ENCODE measurements around the gene IL37. TPM values are rescaled to one million over a fixed set of nuclear protein-coding genes. Genes with fewer than 3 reads are reported as not detected.

The IL37 gene
- total and polyA plus RNA-seq, 8 donors = 0.55 TPM; not detected in 7

DNA sequence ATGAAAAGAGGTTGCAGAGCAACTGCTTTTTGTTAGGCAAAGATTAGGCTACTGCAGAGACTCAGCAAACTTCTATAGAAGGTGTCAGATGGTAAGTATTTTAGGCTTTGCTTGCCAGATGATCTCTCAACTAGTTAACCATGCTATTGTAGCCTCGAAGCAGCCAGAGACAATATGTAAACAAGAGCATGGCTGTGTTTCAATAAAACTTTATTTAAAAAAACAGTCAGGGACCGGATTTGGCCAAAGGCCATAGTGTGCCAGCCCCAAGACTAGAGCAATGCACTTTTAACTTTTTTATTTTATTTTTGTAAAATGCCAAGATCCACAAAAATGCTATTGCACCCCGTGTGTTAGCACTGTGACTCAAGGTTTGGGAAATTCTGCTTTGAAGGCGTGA lies 1.4 kb downstream of the IL37 start:
- intact Hi-C loops (cut with DNase I; ENCODE audit: low total_unique reads) = no loop called here
- Histone ChIP-seq H3K9me3 (no peaks in the 10 kb centered on the region), H3K4me3 (no peak overlapping the region), H3K36me3 (no peaks in the 10 kb centered on the region), H3K4me1 (no peaks in the 10 kb centered on the region), H3K27me3 (no peaks in the 10 kb centered on the region), H3K27ac (no peak overlapping the region)
- DNase-seq = no peak
- TF ChIP-seq EP300 (IDR thresholded peaks at IDR 0.05) (no peak), POLR2AphosphoS5 (IDR thresholded peaks at IDR 0.05) (no peak), POLR2A (IDR thresholded peaks at IDR 0.05) (no peak)
- TF ChIP-seq, protein P1, sequence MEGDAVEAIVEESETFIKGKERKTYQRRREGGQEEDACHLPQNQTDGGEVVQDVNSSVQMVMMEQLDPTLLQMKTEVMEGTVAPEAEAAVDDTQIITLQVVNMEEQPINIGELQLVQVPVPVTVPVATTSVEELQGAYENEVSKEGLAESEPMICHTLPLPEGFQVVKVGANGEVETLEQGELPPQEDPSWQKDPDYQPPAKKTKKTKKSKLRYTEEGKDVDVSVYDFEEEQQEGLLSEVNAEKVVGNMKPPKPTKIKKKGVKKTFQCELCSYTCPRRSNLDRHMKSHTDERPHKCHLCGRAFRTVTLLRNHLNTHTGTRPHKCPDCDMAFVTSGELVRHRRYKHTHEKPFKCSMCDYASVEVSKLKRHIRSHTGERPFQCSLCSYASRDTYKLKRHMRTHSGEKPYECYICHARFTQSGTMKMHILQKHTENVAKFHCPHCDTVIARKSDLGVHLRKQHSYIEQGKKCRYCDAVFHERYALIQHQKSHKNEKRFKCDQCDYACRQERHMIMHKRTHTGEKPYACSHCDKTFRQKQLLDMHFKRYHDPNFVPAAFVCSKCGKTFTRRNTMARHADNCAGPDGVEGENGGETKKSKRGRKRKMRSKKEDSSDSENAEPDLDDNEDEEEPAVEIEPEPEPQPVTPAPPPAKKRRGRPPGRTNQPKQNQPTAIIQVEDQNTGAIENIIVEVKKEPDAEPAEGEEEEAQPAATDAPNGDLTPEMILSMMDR (IDR thresholded peaks at IDR 0.05) = no peak
- WGBS, 5 donors = 76 to 82% (median 80%) methylated on average over 4 of the region's 4 CpGs

DNA sequence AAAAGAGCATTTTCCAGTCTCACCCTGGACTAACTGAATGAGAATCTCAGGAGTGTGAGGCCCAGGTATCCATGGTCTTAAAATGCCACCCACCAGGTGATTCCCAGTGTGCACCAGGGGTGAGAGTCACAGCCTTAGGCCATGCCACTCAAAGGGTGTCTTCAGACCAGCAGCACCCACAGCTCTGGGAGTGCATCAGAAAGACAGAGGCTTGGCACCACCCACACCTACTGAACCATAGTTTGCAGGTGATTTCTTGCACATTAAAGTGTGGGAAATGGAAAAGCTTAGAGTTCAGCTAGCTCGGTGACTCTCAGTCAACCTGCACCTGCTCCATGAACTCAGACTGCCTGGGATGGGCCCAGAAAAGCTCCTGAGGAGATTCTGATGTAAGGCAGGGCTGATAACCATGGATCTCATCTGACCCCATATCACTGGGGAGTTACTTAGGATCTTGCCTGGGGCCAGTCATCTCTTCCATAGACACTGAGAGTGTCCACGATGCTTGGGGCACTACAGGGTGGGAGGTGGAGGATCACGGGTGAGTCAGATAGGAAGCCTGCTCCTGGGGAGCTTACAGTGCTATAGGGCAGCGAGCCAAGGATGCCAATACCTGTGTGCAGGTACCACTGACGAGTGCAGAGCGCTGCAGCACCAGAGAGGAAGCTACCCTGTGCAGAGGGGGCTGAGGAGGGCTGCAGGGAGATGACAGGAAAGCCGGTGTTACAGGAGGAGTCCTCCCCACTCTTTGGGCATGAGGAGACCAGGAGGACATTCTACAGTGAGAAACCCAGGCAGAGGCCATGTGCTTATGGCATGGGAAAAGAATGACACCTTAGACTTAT lies 4.6 kb downstream of the IL37 start:
- TF ChIP-seq, protein P1 (IDR thresholded peaks at IDR 0.05) = no peak
- TF ChIP-seq EP300 (IDR thresholded peaks at IDR 0.05) (no peak), POLR2AphosphoS5 (IDR thresholded peaks at IDR 0.05) (no peak), POLR2A (IDR thresholded peaks at IDR 0.05) (no peak)
- no peaks in the 10 kb centered on the region for H3K4me1 ChIP-seq
- 74 to 100% (median 77%) methylated on average over 3 to 7 of the region's 7 CpGs for WGBS, 5 donors
- peaks cover 0 to 3% (median 0%) of the 10 kb centered on the region in 4 donors for H3K9me3 ChIP-seq
- H3K27ac ChIP-seq = no peak overlapping the region
- H3K36me3 ChIP-seq = no peaks in the 10 kb centered on the region
- intact Hi-C loops (cut with DNase I; ENCODE audit: low total_unique reads) = no loop called here
- no peaks in the 10 kb centered on the region for H3K27me3 ChIP-seq
- H3K4me3 ChIP-seq = no peak overlapping the region
- DNase-seq = no peak

DNA sequence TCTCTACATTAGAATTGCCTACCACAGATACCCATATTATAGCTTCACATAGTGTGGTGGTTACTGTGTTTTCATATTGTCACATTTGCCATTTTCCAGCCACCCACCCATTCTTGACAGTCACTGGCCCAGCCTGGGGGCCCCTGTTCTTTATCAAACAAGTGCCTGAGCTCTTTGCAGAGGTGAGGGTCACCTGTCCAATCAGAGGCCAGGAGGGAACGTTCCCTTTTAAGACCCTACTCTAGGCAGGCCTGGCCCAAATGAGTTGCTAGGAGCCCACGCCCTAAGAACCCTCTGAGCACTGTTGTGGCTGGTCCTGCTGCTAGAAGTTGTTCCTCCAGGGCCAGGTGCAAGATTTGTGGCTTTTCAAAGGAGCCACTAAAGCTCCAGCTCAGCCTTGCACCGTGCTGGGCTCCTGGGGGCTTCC lies 5.2 kb downstream of the IL37 start:
- no peak overlapping the region for H3K27ac ChIP-seq
- H3K9me3 ChIP-seq = peaks cover 0 to 3% (median 0%) of the 10 kb centered on the region in 4 donors
- H3K4me1 ChIP-seq = no peaks in the 10 kb centered on the region
- intact Hi-C loops (cut with DNase I; ENCODE audit: low total_unique reads) = no loop called here
- TF ChIP-seq, protein P1 (IDR thresholded peaks at IDR 0.05) = no peak
- TF ChIP-seq POLR2AphosphoS5 (IDR thresholded peaks at IDR 0.05) (no peak), EP300 (IDR thresholded peaks at IDR 0.05) (no peak), POLR2A (IDR thresholded peaks at IDR 0.05) (no peak)
- H3K27me3 ChIP-seq = no peaks in the 10 kb centered on the region
- H3K36me3 ChIP-seq = no peaks in the 10 kb centered on the region
- no peak for DNase-seq
- WGBS, 5 donors = 44 to 71% (median 58%) methylated on average over 3 of the region's 3 CpGs
- no peak overlapping the region for H3K4me3 ChIP-seq

DNA sequence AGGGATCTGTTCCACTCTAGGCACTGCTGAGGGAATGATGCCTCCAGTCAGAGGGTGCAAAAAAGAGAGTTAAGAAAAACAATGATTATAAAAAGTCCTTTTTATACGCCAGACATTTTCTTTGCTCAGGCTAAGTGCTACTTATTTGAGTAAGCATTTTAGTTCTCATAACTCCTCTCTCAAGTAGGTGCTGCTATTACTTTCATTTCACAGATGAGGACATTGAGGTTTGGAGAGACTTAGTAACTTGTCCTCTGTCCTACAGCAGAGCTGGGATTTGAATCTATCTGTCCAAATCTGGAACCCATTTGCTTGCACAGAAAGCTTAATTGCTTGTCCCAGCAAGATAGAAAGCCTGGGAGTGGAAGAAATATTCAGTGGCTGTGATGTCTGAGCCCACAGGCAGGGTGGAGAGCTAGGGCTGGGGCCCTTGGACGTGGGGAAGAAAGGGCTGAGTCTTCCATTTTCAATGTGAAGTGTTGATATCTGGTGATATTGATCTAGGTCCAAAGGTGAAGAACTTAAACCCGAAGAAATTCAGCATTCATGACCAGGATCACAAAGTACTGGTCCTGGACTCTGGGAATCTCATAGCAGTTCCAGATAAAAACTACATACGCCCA lies 5.8 kb downstream of the IL37 start:
- no peaks in the 10 kb centered on the region for H3K27me3 ChIP-seq
- H3K4me3 ChIP-seq = no peak overlapping the region
- no peaks in the 10 kb centered on the region for H3K4me1 ChIP-seq
- intact Hi-C loops (cut with DNase I; ENCODE audit: low total_unique reads) = no loop called here
- no peak for DNase-seq
- H3K27ac ChIP-seq = no peak overlapping the region
- 68 to 84% (median 72%) methylated on average over 4 of the region's 4 CpGs for WGBS, 5 donors
- peaks cover 0 to 3% (median 0%) of the 10 kb centered on the region in 4 donors for H3K9me3 ChIP-seq
- TF ChIP-seq, protein P1 (IDR thresholded peaks at IDR 0.05) = no peak
- TF ChIP-seq EP300 (IDR thresholded peaks at IDR 0.05) = no peak
- no peak for TF ChIP-seq POLR2AphosphoS5 (IDR thresholded peaks at IDR 0.05)
- TF ChIP-seq POLR2A (IDR thresholded peaks at IDR 0.05) = no peak
- H3K36me3 ChIP-seq = no peaks in the 10 kb centered on the region
